NOMO-1 (cell line): ENCODE measurements around the gene SLC51A.

Experiments
- DNase-seq, 2 experiments: peaks; one replicate each; lab custom pipeline; 2025; ENCODE audit not compliant: unreplicated experiment in 2 of 2; lab: John Stamatoyannopoulos, UW

The SLC51A gene

DNA sequence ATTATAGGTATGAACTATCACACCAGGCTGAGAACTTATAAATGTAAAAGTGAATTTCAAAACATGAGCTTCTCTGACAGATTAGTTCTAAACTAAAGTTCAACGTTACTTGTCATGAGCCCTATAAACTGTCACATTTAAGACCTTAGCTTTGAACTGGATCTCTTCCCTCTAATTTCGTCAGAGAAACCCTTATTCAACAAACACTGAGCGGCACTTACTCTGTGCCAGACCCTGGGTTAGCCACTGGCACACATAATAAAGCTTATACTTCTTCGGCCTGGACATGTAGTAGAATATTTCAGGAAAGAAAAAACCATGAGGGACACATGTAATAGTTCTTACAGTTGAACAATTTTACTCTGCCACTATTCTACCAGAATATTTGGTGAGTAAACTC lies 65.6 kb downstream of the SLC51A start:
- DNase-seq: no peak
